ENCODE results near the gene HEG1.

Gene HEG1

DNA sequence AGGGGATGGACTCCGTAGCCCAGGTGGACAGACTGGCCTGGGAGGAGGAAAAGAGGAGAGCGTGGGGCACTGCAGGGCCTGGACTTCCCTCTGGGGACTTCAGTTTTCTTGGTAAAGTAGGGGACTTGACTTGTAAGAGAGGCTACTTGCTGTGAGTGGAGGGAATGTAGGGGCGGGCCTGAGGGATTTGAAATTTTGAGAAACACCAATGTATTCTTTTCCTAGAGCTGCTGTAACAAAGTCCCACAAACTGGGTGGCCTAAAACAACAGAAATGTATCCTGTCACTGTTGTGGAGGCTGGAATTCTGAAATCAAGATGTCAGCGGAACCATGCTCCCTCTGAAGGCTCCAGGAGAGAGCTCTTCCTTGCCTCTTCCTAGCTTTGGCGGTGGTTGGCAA, 5.8 kb upstream of the HEG1 start:
- TF ChIP-seq ZNF565 (CRISPR knock-in tag; conservative IDR thresholded peaks at IDR 0.05; ENCODE audit: low read depth) (no peak), SNAI2 (CRISPR knock-in tag; IDR thresholded peaks at IDR 0.05) (no peak), ISL1 (CRISPR knock-in tag; IDR thresholded peaks at IDR 0.05) (no peak), ZFP30 (CRISPR knock-in tag; IDR thresholded peaks at IDR 0.05) (no peak), ZC3H10 (CRISPR knock-in tag; IDR thresholded peaks at IDR 0.05) (no peak), ZNF8 (CRISPR knock-in tag; IDR thresholded peaks at IDR 0.05) (no peak), ZFP3 (CRISPR knock-in tag; IDR thresholded peaks at IDR 0.05) (no peak), PPARA (CRISPR knock-in tag; IDR thresholded peaks at IDR 0.05; ENCODE audit: borderline replicate concordance) (no peak), CSDC2 (CRISPR knock-in tag; IDR thresholded peaks at IDR 0.05) (no peak), BACH2 (CRISPR knock-in tag; IDR thresholded peaks at IDR 0.05; ENCODE audit: borderline replicate concordance) (no peak), ARNTL (CRISPR knock-in tag; IDR thresholded peaks at IDR 0.05; ENCODE audit: borderline replicate concordance, low read depth) (no peak), ZNF70 (CRISPR knock-in tag; IDR thresholded peaks at IDR 0.05) (no peak), GLIS3 (CRISPR knock-in tag; IDR thresholded peaks at IDR 0.05) (no peak), TSHZ2 (CRISPR knock-in tag; IDR thresholded peaks at IDR 0.05) (no peak)
- TF ChIP-seq, protein P1, sequence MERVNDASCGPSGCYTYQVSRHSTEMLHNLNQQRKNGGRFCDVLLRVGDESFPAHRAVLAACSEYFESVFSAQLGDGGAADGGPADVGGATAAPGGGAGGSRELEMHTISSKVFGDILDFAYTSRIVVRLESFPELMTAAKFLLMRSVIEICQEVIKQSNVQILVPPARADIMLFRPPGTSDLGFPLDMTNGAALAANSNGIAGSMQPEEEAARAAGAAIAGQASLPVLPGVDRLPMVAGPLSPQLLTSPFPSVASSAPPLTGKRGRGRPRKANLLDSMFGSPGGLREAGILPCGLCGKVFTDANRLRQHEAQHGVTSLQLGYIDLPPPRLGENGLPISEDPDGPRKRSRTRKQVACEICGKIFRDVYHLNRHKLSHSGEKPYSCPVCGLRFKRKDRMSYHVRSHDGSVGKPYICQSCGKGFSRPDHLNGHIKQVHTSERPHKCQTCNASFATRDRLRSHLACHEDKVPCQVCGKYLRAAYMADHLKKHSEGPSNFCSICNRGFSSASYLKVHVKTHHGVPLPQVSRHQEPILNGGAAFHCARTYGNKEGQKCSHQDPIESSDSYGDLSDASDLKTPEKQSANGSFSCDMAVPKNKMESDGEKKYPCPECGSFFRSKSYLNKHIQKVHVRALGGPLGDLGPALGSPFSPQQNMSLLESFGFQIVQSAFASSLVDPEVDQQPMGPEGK (CRISPR knock-in tag; IDR thresholded peaks at IDR 0.05; ENCODE audit: borderline replicate concordance): no peak
- TF ChIP-seq, protein P2, sequence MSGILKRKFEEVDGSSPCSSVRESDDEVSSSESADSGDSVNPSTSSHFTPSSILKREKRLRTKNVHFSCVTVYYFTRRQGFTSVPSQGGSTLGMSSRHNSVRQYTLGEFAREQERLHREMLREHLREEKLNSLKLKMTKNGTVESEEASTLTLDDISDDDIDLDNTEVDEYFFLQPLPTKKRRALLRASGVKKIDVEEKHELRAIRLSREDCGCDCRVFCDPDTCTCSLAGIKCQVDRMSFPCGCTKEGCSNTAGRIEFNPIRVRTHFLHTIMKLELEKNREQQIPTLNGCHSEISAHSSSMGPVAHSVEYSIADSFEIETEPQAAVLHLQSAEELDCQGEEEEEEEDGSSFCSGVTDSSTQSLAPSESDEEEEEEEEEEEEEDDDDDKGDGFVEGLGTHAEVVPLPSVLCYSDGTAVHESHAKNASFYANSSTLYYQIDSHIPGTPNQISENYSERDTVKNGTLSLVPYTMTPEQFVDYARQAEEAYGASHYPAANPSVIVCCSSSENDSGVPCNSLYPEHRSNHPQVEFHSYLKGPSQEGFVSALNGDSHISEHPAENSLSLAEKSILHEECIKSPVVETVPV (CRISPR knock-in tag; IDR thresholded peaks at IDR 0.05): no peak
- ATAC-seq: no peak

DNA sequence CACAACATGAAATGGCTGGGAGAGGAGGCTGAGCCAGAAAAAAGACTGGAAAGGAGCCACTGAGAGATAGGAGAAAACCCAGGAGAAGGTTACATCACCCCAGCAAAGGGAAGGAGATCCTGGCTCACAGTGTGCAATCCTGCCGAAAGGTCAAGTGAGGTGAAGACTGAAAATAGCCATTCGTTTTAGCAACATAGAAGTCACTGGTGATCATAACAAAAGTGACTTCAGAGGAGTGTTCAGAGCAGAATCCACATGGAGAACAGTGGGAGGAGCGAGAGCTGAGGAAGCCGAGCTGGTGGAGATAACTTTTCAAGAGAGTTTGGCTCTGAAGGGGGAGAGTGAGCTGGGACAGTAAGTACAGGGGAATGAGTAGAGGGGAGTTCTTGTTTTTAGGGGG, 5.4 kb upstream of the HEG1 start:
- TF ChIP-seq TCF4 (CRISPR knock-in tag; IDR thresholded peaks at IDR 0.05; ENCODE audit: borderline replicate concordance) (no peak), POU6F1 (CRISPR knock-in tag; IDR thresholded peaks at IDR 0.05; ENCODE audit: borderline replicate concordance, low read depth) (no peak), BACH2 (CRISPR knock-in tag; IDR thresholded peaks at IDR 0.05; ENCODE audit: borderline replicate concordance) (no peak), PPARA (CRISPR knock-in tag; IDR thresholded peaks at IDR 0.05; ENCODE audit: borderline replicate concordance) (no peak), ZNF70 (CRISPR knock-in tag; IDR thresholded peaks at IDR 0.05) (no peak), CREB5 (CRISPR knock-in tag; IDR thresholded peaks at IDR 0.05; ENCODE audit: low read depth) (no peak), ISL1 (CRISPR knock-in tag; IDR thresholded peaks at IDR 0.05) (no peak), ZFP3 (CRISPR knock-in tag; IDR thresholded peaks at IDR 0.05) (no peak), ZC3H10 (CRISPR knock-in tag; IDR thresholded peaks at IDR 0.05) (no peak)
- no peak; the same call in 2 of the 3 replicates for ATAC-seq

GRCh38 chr3:125059488-125060245, 3.9 kb upstream of the HEG1 start:
- no peak for ATAC-seq
- TF ChIP-seq SNAI2 (CRISPR knock-in tag; IDR thresholded peaks at IDR 0.05) (no peak), ZNF70 (CRISPR knock-in tag; IDR thresholded peaks at IDR 0.05) (no peak), RARB (CRISPR knock-in tag; IDR thresholded peaks at IDR 0.05) (no peak), BACH2 (CRISPR knock-in tag; IDR thresholded peaks at IDR 0.05; ENCODE audit: borderline replicate concordance) (no peak), ZFP30 (CRISPR knock-in tag; IDR thresholded peaks at IDR 0.05) (no peak), ZC3H10 (CRISPR knock-in tag; IDR thresholded peaks at IDR 0.05) (no peak), ISL1 (CRISPR knock-in tag; IDR thresholded peaks at IDR 0.05) (no peak), OSR1 (CRISPR knock-in tag; IDR thresholded peaks at IDR 0.05) (no peak), ARNTL (CRISPR knock-in tag; IDR thresholded peaks at IDR 0.05; ENCODE audit: borderline replicate concordance, low read depth) (no peak), PPARA (CRISPR knock-in tag; IDR thresholded peaks at IDR 0.05; ENCODE audit: borderline replicate concordance) (no peak), TCF4 (CRISPR knock-in tag; IDR thresholded peaks at IDR 0.05; ENCODE audit: borderline replicate concordance) (no peak), ESRRG (CRISPR knock-in tag; IDR thresholded peaks at IDR 0.05) (no peak), TOX (CRISPR knock-in tag; IDR thresholded peaks at IDR 0.05; ENCODE audit: borderline replicate concordance) (no peak), ZNF565 (CRISPR knock-in tag; conservative IDR thresholded peaks at IDR 0.05; ENCODE audit: low read depth) (no peak)
- TF ChIP-seq, protein P2 (CRISPR knock-in tag; IDR thresholded peaks at IDR 0.05): no peak

Measured in SK-N-SH treated with all-trans-retinoic acid at 6 μM for 48 hours (cell line).